H1 (cell line): ENCODE data around the gene RPUSD1. TPM values are rescaled to one million over a fixed set of nuclear protein-coding genes. Genes with fewer than 3 reads are reported as not detected.
A peak's percentile ranks its signal among the peaks of the same experiment; 100 is the strongest.

Experiments used
- CHD1 ChIP-seq: IDR thresholded peaks from 2 replicates; pipeline ENCODE4 v1.6.1; 2012; ENCODE audit warnings: low read depth, low read length, improper control_type of control experiment
- CHD7 ChIP-seq: fragments of 300-600 bp; sonication (generic); IDR thresholded peaks from 2 replicates; pipeline ENCODE4 v1.7.1; 2012; ENCODE audit warnings: low read length, moderate library complexity, mild to moderate bottlenecking, inconsistent platforms; ENCODE audit not compliant: insufficient replicate concordance
- EGR1 ChIP-seq: IDR thresholded peaks from 2 replicates; pipeline ENCODE4 v1.6.1; 2011; ENCODE audit warnings: low read depth, low read length, borderline replicate concordance
- EP300 ChIP-seq, 2 experiments: IDR thresholded peaks; 1 replicate in 1 of 2; 2 replicates in 1 of 2; pipeline ENCODE4 v1.6.1; 2011 to 2012; ENCODE audit warnings: low read depth in 2 of 2, low read length in 2 of 2, mild to moderate bottlenecking in 2 of 2, borderline replicate concordance in 1 of 2, inconsistent platforms in 1 of 2, moderate library complexity in 1 of 2
- MAX ChIP-seq: IDR thresholded peaks from 2 replicates; pipeline ENCODE4 v1.6.1; 2012; ENCODE audit warnings: inconsistent platforms
- RAD21 ChIP-seq, 2 experiments: IDR thresholded peaks in 1 of 2; conservative IDR thresholded peaks in 1 of 2; 2 replicates each; pipeline ENCODE4 v1.6.1; 2011; ENCODE audit warnings: low read depth in 2 of 2, low read length in 2 of 2, improper control_type of control experiment in 1 of 2, inconsistent platforms in 1 of 2, mild to moderate bottlenecking in 1 of 2, moderate library complexity in 1 of 2
- USF2 ChIP-seq: IDR thresholded peaks from 2 replicates; pipeline ENCODE4 v1.6.1; 2011; ENCODE audit warnings: low read length, improper control_type of control experiment
- YY1 ChIP-seq: IDR thresholded peaks from 2 replicates; pipeline ENCODE4 v1.6.1; 2011; ENCODE audit warnings: low read depth, mild to moderate bottlenecking, low read length
- polyA plus RNA-seq, 7 experiments: library from polyadenylated mRNA; depleted of rRNA in 3 of 7; stranded (reverse) in 5 of 7; unstranded in 2 of 7; fragments of >200 nt in 5 of 7; fragments of 200-250 nt in 2 of 7; gene quantifications; 1 replicate in 5 of 7; 2 replicates in 1 of 7; 4 replicates in 1 of 7; pipeline versions ENCODE4 v1.2.1 to v1.2.3, GENCODE V29; 2011 to 2013; ENCODE audit warnings: missing spikeins in 2 of 7, mixed read lengths in 2 of 7
- total RNA-seq: library from RNA; stranded (reverse); fragmentation: NEBNext Ultra II Directional; extraction: Animal tissue kit (Norgen Biotek cat#: 25700); gene quantifications from 2 replicates; pipeline ENCODE4 v1.2.1, GENCODE V29; 2021

The RPUSD1 gene
- total and polyA plus RNA-seq, 2 of the 8 experiments (the other 6 are each of a cell fraction or from before 2014, with no cell fraction given), result 32.2 to 61.8 TPM

GRCh38 chr16:807347-808084 lies 19.3 kb upstream of the RPUSD1 start (continued):
- TF ChIP-seq CHD7, result no peak
- TF ChIP-seq EP300 (IDR thresholded peaks at IDR 0.05; ENCODE audit: borderline replicate concordance in 1 of 2, low read depth in 2 of 2, low read length in 2 of 2), result 0 out of 3 replicates have a peak, but pooled peaks of 1 of the 2 experiments have one; percentile 37
- TF ChIP-seq RAD21 (IDR thresholded peaks at IDR 0.05 in 1 of 2, conservative IDR thresholded peaks at IDR 0.05 in 1 of 2; ENCODE audit: low read depth in 2 of 2, low read length in 2 of 2), result no peak
- peak; percentile 77 for TF ChIP-seq EGR1
- TF ChIP-seq CHD1, result no peak
- peak; percentile 100 for TF ChIP-seq YY1
- peak; percentile 78 for TF ChIP-seq MAX
- no peak for TF ChIP-seq USF2
